ENCODE data around the gene ZNF652. TPM values are rescaled to one million over a fixed set of nuclear protein-coding genes. Genes with fewer than 3 reads are reported as not detected.
"Not testable (repeated sequence)": the region's sequence is repeated elsewhere in the genome, so short reads cannot be mapped to it uniquely, and the experiment has no call there.

Gene ZNF652
- polyA plus RNA-seq, 1 donor, result 15.6 TPM

- DNase-seq, result no peak
These were observed 62.1 kb downstream of the ZNF652 start for GRCh38 chr17:49299996-49300395.

GRCh38 chr17:49298371-49298976 is 63.6 kb downstream of the ZNF652 start:
- DNase-seq, result no peak

- DNase-seq, result no peak
These were observed 64.9 kb downstream of the ZNF652 start for GRCh38 chr17:49297141-49297540.

GRCh38 chr17:49294122-49294521 is 67.9 kb downstream of the ZNF652 start:
- no peak for DNase-seq

- no peak for DNase-seq
These were observed 69.1 kb downstream of the ZNF652 start for GRCh38 chr17:49292901-49293300.

- DNase-seq, result no peak
These were observed 70.1 kb downstream of the ZNF652 start for GRCh38 chr17:49291929-49292328.

- peak; percentile 11 for DNase-seq
These were observed 71.2 kb downstream of the ZNF652 start for GRCh38 chr17:49290690-49291359.

- DNase-seq, result no peak
These were observed 73.7 kb downstream of the ZNF652 start for GRCh38 chr17:49288388-49288787.

GRCh38 chr17:49287481-49287880 is 74.6 kb downstream of the ZNF652 start:
- DNase-seq, result no peak

GRCh38 chr17:49286261-49286973 is 75.6 kb downstream of the ZNF652 start:
- not testable (repeated sequence) for DNase-seq

- no peak for DNase-seq
These were observed 76.3 kb downstream of the ZNF652 start for GRCh38 chr17:49285716-49286115.

GRCh38 chr17:49280918-49281317 is 81.1 kb downstream of the ZNF652 start:
- DNase-seq, result no peak

- DNase-seq, result no peak
These were observed 82.0 kb downstream of the ZNF652 start for GRCh38 chr17:49280061-49280460.

- DNase-seq, result not testable (repeated sequence)
These were observed 82.6 kb downstream of the ZNF652 start for GRCh38 chr17:49279263-49280015.

GRCh38 chr17:49278076-49278475 is 84.0 kb downstream of the ZNF652 start:
- DNase-seq, result no peak

GRCh38 chr17:49277638-49278037 is 84.4 kb downstream of the ZNF652 start:
- DNase-seq, result no peak

GRCh38 chr17:49275981-49276380 is 86.1 kb downstream of the ZNF652 start:
- DNase-seq, result not testable (repeated sequence)

GRCh38 chr17:49269356-49269755 is 92.7 kb downstream of the ZNF652 start:
- no peak for DNase-seq

GRCh38 chr17:49267912-49268311 is 94.1 kb downstream of the ZNF652 start:
- no peak for DNase-seq

- DNase-seq, result no peak
These were observed 95.8 kb downstream of the ZNF652 start for GRCh38 chr17:49266233-49266632.

GRCh38 chr17:49261540-49261939 is 100.5 kb downstream of the ZNF652 start:
- not testable (repeated sequence) for DNase-seq

GRCh38 chr17:49260817-49261291 is 101.2 kb downstream of the ZNF652 start:
- peak; percentile 36 for DNase-seq

All from hindlimb muscle (tissue), 1 donor.